Breast epithelium (tissue), 4 donors: ENCODE data around the gene CHRM5. TPM values are rescaled to one million over a fixed set of nuclear protein-coding genes. Genes with fewer than 3 reads are reported as not detected.

Source experiments
- DNase-seq, 2 donors: peaks; one replicate each; pipeline ENCODE4 v3.0.0-alpha.2; 2019; ENCODE audit warnings: low spot score in 2 of 2
- H3K27ac ChIP-seq, 2 donors: fragments of 200-600 bp; sonication (generic) in 1 of 2; one replicate each; pipeline ENCODE4 v1.5.1; 2016 to 2019; ENCODE audit warnings: mild to moderate bottlenecking in 1 of 2
- H3K27me3 ChIP-seq, 2 donors: fragments of 200-600 bp; sonication (generic) in 1 of 2; one replicate each; pipeline versions ENCODE4 v1.5.1 to v1.6.0; 2017 to 2019; ENCODE audit warnings: control low read depth in 1 of 2, mild to moderate bottlenecking in 1 of 2
- H3K36me3 ChIP-seq: fragments of 200-600 bp; one replicate; pipeline ENCODE4 v1.5.1; 2019
- H3K4me1 ChIP-seq, 2 donors: fragments of 200-600 bp; sonication (generic); one replicate each; pipeline ENCODE4 v1.5.1; 2016 to 2019; ENCODE audit warnings: control low read depth in 1 of 2
- H3K4me3 ChIP-seq, 3 donors: fragments of 200-600 bp; sonication (generic); 1 replicate in 2 of 3; 2 replicates in 1 of 3; pipeline ENCODE4 v1.5.1; 2016 to 2019; ENCODE audit warnings: mild to moderate bottlenecking in 3 of 3, moderate library complexity in 2 of 3
- H3K9me3 ChIP-seq, 2 donors: fragments of 200-600 bp; sonication (generic) in 1 of 2; one replicate each; pipeline ENCODE4 v1.5.1; 2016 to 2019; ENCODE audit warnings: control low read depth in 1 of 2
- CTCF ChIP-seq, 3 donors: fragments of 450-650 bp; IDR thresholded peaks; one replicate each; pipeline ENCODE4 v1.5.1; 2016 to 2017; ENCODE audit warnings: antibody characterized with exemption in 3 of 3, mild to moderate bottlenecking in 3 of 3, moderate library complexity in 3 of 3
- POLR2A ChIP-seq: fragments of 450-650 bp; IDR thresholded peaks from one replicate; pipeline ENCODE4 v1.6.1; 2016; ENCODE audit warnings: antibody characterized with exemption, mild to moderate bottlenecking, moderate library complexity
- POLR2AphosphoS5 ChIP-seq, 3 donors: sonication (generic); formaldehyde crosslinking; IDR thresholded peaks; one replicate each; pipeline ENCODE4 v1.6.1; 2017; ENCODE audit warnings: antibody characterized with exemption in 3 of 3
- intact Hi-C: fragments of 100-400 bp; cut with DNase I; formaldehyde crosslinking; loops from one replicate; pipeline ENCODE4 v1.15.1; 2023; ENCODE audit warnings: low total_unique reads
- total RNA-seq, 3 donors: library from RNA; depleted of rRNA; stranded (reverse); fragments of >200 nt; gene quantifications; one replicate each; pipeline ENCODE4 v1.1.0, GENCODE V29; 2016

CHRM5 gene
- total RNA-seq, 3 donors from 2014 or later = not detected

GRCh38 chr15:34054081-34054707, 85.9 kb downstream of the CHRM5 start:
- Histone ChIP-seq H3K36me3 (no peaks in the 10 kb centered on the region), H3K4me3 (no peak overlapping the region), H3K4me1 (no peaks in the 10 kb centered on the region), H3K27me3 (no peaks in the 10 kb centered on the region), H3K9me3 (peaks cover 6% of the 10 kb centered on the region in 2 donors), H3K27ac (no peak overlapping the region)
- intact Hi-C loops = no loop called here
- DNase-seq = no peak
- TF ChIP-seq POLR2A (no peak), POLR2AphosphoS5 (IDR thresholded peaks at IDR 0.05) (no peak), CTCF (IDR thresholded peaks at IDR 0.05) (no peak)

- intact Hi-C loops = no loop called here
- H3K9me3 ChIP-seq = no peaks in the 10 kb centered on the region
- no peaks in the 10 kb centered on the region for H3K36me3 ChIP-seq
- no peaks in the 10 kb centered on the region for H3K27me3 ChIP-seq
- no peak for DNase-seq
- H3K4me1 ChIP-seq = no peaks in the 10 kb centered on the region
- H3K27ac ChIP-seq = peak overlapping the region; percentile 8 to 66
- TF ChIP-seq POLR2AphosphoS5 (IDR thresholded peaks at IDR 0.05) (no peak), CTCF (IDR thresholded peaks at IDR 0.05) (no peak), POLR2A (no peak)
- no peak overlapping the region for H3K4me3 ChIP-seq
Measured at GRCh38 chr15:34055868-34056595, 87.7 kb downstream of the CHRM5 start.

- TF ChIP-seq POLR2A (no peak), POLR2AphosphoS5 (IDR thresholded peaks at IDR 0.05) (no peak), CTCF (IDR thresholded peaks at IDR 0.05) (no peak)
- H3K4me1 ChIP-seq = no peaks in the 10 kb centered on the region
- DNase-seq = no peak
- no peaks in the 10 kb centered on the region for H3K9me3 ChIP-seq
- H3K4me3 ChIP-seq = no peak overlapping the region
- peak overlapping the region in 1 of 2 donors; percentile 15 for H3K27ac ChIP-seq
- no peaks in the 10 kb centered on the region for H3K36me3 ChIP-seq
- intact Hi-C loops = no loop called here
- no peaks in the 10 kb centered on the region for H3K27me3 ChIP-seq
Measured at GRCh38 chr15:34056911-34057310, 88.6 kb downstream of the CHRM5 start.

- no peak for DNase-seq
- Histone ChIP-seq H3K4me3 (no peak overlapping the region), H3K27me3 (no peaks in the 10 kb centered on the region), H3K27ac (no peak overlapping the region), H3K4me1 (no peaks in the 10 kb centered on the region), H3K9me3 (no peaks in the 10 kb centered on the region), H3K36me3 (no peaks in the 10 kb centered on the region)
- TF ChIP-seq POLR2A = no peak
- no peak for TF ChIP-seq CTCF (IDR thresholded peaks at IDR 0.05)
- no peak for TF ChIP-seq POLR2AphosphoS5 (IDR thresholded peaks at IDR 0.05)
- intact Hi-C loops = no loop called here
Measured at GRCh38 chr15:34059476-34059875, 91.2 kb downstream of the CHRM5 start.

- H3K27me3 ChIP-seq = no peaks in the 10 kb centered on the region
- H3K4me3 ChIP-seq = no peak overlapping the region
- H3K36me3 ChIP-seq = no peaks in the 10 kb centered on the region
- intact Hi-C loops = no loop called here
- H3K4me1 ChIP-seq = no peaks in the 10 kb centered on the region
- H3K27ac ChIP-seq = no peak overlapping the region
- no peak for DNase-seq
- TF ChIP-seq CTCF (IDR thresholded peaks at IDR 0.05) (no peak), POLR2A (no peak), POLR2AphosphoS5 (IDR thresholded peaks at IDR 0.05) (no peak)
- H3K9me3 ChIP-seq = no peaks in the 10 kb centered on the region
Measured at GRCh38 chr15:34059946-34060345, 91.6 kb downstream of the CHRM5 start.
